Measurements from ENCODE around the gene OR5H6. TPM values are rescaled to one million over a fixed set of nuclear protein-coding genes. Genes with fewer than 3 reads are reported as not detected.
"Not testable (repeated sequence)": the region's sequence is repeated elsewhere in the genome, so short reads cannot be mapped to it uniquely, and the experiment has no call there.

Gene OR5H6
- not detected for total RNA-seq
- polyA plus RNA-seq (ENCODE audit: insufficient read depth in 1 of 8, insufficient read length in 8 of 8, low replicate concordance in 1 of 8): not detected
- long read RNA-seq, donor 1: 0 reads
- long read RNA-seq, donor 2: 0 reads
- long read RNA-seq, donor 3: 0 reads
- long read RNA-seq, donor 4: 0 reads
- long read RNA-seq, donor 5: 0 reads
- long read RNA-seq, donor 6: 0 reads
- long read RNA-seq, donor 7: 0 reads
- long read RNA-seq, donor 8: 0 reads
- long read RNA-seq, donor 9: 0 reads
- long read RNA-seq, donor 10: 0 reads
- long read RNA-seq, donor 11: 0 reads

GRCh38 chr3:98263944-98264343, at the start of gene OR5H6:
Gene OR5H6 (plus strand): TSS chr3:98264244. CDS start chr3:98264333, 89 bp downstream.
- H3K9me3 ChIP-seq (replicated peaks; ENCODE audit: control insufficient read depth, low read depth, low read length): peaks cover 5% of the 10 kb centered on the region
- H3K36me3 ChIP-seq (ENCODE audit: control insufficient read depth, insufficient read depth, low read length): no peaks in the 10 kb centered on the region
- no CpG with 5 or more reads among the region's 3 CpGs for WGBS (ENCODE audit: insufficient coverage)
- H3K27me3 ChIP-seq (ENCODE audit: control insufficient read depth, insufficient read depth, low read length): no peaks in the 10 kb centered on the region
- no peaks in the 10 kb centered on the region for H3K4me1 ChIP-seq (ENCODE audit: control insufficient read depth, insufficient read depth, low read length)
- no peak within 1 kb of the TSS for H3K27ac ChIP-seq (ENCODE audit: low read length)
- no peak for DNase-seq
- no peak within 1 kb of the TSS for H3K4me3 ChIP-seq (ENCODE audit: low read length)

GRCh38 chr3:98215051-98215450, 49.0 kb upstream of the OR5H6 start:
- DNase-seq: no peak
- 62% methylated on average over 3 of the region's 3 CpGs for WGBS (ENCODE audit: insufficient coverage)
- H3K36me3 ChIP-seq (ENCODE audit: control insufficient read depth, insufficient read depth, low read length): no peaks in the 10 kb centered on the region
- no peaks in the 10 kb centered on the region for H3K9me3 ChIP-seq (replicated peaks; ENCODE audit: control insufficient read depth, low read depth, low read length)
- no peaks in the 10 kb centered on the region for H3K4me1 ChIP-seq (ENCODE audit: control insufficient read depth, insufficient read depth, low read length)
- H3K27me3 ChIP-seq (ENCODE audit: control insufficient read depth, insufficient read depth, low read length): no peaks in the 10 kb centered on the region
- no peak overlapping the region for H3K4me3 ChIP-seq (ENCODE audit: low read length)
- H3K27ac ChIP-seq (ENCODE audit: low read length): no peak overlapping the region

GRCh38 chr3:98223907-98224672, 40.0 kb upstream of the OR5H6 start:
- Histone ChIP-seq H3K36me3 (ENCODE audit: control insufficient read depth, insufficient read depth, low read length) (no peaks in the 10 kb centered on the region), H3K9me3 (replicated peaks; ENCODE audit: control insufficient read depth, low read depth, low read length) (no peaks in the 10 kb centered on the region), H3K27me3 (ENCODE audit: control insufficient read depth, insufficient read depth, low read length) (no peaks in the 10 kb centered on the region), H3K4me3 (ENCODE audit: low read length) (no peak overlapping the region), H3K27ac (ENCODE audit: low read length) (no peak overlapping the region), H3K4me1 (ENCODE audit: control insufficient read depth, insufficient read depth, low read length) (no peaks in the 10 kb centered on the region)
- WGBS (ENCODE audit: insufficient coverage): 60% methylated on average over 1 of the region's 6 CpGs
- no peak for DNase-seq

DNA sequence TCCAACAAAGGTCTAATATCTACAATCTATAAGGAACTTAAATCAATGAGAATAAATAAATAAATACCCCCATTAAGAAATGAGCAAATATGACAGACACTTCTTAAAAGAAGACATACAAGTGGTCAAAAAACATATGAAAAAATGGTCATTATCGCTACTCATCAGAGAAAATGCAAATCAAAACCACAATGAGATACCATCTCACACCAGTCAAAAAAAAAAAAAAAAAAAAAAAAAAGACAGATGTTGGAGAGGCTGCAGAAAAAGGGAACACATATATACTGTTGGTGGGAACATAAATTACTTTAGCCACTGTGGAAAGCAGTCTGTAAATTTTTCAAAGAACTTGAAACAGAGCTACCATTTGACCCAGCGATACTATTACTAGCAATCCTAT, 31.6 kb upstream of the OR5H6 start:
- Histone ChIP-seq H3K4me1 (ENCODE audit: control insufficient read depth, insufficient read depth, low read length) (no peaks in the 10 kb centered on the region), H3K27ac (ENCODE audit: low read length) (no peak overlapping the region), H3K9me3 (replicated peaks; ENCODE audit: control insufficient read depth, low read depth, low read length) (no peaks in the 10 kb centered on the region), H3K4me3 (ENCODE audit: low read length) (no peak overlapping the region), H3K36me3 (ENCODE audit: control insufficient read depth, insufficient read depth, low read length) (no peaks in the 10 kb centered on the region), H3K27me3 (ENCODE audit: control insufficient read depth, insufficient read depth, low read length) (no peaks in the 10 kb centered on the region)
- no peak for DNase-seq
- no CpG with 5 or more reads among the region's 2 CpGs for WGBS (ENCODE audit: insufficient coverage)

DNA sequence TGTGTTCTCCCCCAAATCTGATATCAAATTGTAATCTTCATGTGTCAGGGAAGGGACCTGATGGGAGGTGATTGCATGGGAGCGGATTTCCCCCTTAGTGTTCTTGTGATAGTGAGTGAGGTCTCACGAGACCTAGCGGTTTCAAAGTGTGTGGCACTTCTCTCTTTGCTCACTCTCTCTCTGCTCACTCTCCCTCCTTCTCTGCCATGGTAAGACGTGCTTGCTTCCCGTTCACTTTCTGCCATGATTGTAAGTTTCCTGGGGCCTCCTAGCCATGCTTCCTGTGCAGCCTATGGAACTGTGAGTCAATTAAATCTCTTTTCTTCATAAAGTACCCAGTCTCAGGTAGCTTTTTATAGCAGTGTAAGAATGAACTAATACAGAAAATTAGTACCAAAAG, 30.6 kb upstream of the OR5H6 start:
- H3K4me1 ChIP-seq (ENCODE audit: control insufficient read depth, insufficient read depth, low read length): no peaks in the 10 kb centered on the region
- no peak for DNase-seq
- WGBS (ENCODE audit: insufficient coverage): 50% methylated on average over 4 of the region's 5 CpGs
- no peaks in the 10 kb centered on the region for H3K9me3 ChIP-seq (replicated peaks; ENCODE audit: control insufficient read depth, low read depth, low read length)
- H3K27ac ChIP-seq (ENCODE audit: low read length): no peak overlapping the region
- no peak overlapping the region for H3K4me3 ChIP-seq (ENCODE audit: low read length)
- no peaks in the 10 kb centered on the region for H3K36me3 ChIP-seq (ENCODE audit: control insufficient read depth, insufficient read depth, low read length)
- no peaks in the 10 kb centered on the region for H3K27me3 ChIP-seq (ENCODE audit: control insufficient read depth, insufficient read depth, low read length)

DNA sequence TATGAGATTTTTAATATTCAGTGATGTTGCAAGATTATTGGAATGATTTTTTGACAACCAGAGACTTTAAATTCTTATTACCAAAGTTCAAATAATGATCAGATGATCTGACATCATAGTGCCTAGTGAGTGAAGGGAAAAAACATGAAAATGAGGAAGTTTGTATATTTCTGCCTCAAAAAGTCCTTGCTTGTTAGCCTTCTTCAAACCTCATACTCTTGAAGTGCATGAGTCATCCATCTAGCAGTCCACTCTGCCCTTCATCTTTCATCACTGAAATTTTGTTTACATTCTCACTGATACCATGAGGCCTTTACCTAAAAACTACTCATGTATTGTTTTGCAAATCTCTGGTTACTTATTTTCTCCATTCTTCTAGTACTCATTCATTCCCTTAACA, 23.9 kb upstream of the OR5H6 start:
- H3K27ac ChIP-seq (ENCODE audit: low read length): no peak overlapping the region
- H3K9me3 ChIP-seq (replicated peaks; ENCODE audit: control insufficient read depth, low read depth, low read length): no peaks in the 10 kb centered on the region
- no peaks in the 10 kb centered on the region for H3K4me1 ChIP-seq (ENCODE audit: control insufficient read depth, insufficient read depth, low read length)
- H3K27me3 ChIP-seq (ENCODE audit: control insufficient read depth, insufficient read depth, low read length): no peaks in the 10 kb centered on the region
- no peak for DNase-seq
- H3K4me3 ChIP-seq (ENCODE audit: low read length): no peak overlapping the region
- no peaks in the 10 kb centered on the region for H3K36me3 ChIP-seq (ENCODE audit: control insufficient read depth, insufficient read depth, low read length)

DNA sequence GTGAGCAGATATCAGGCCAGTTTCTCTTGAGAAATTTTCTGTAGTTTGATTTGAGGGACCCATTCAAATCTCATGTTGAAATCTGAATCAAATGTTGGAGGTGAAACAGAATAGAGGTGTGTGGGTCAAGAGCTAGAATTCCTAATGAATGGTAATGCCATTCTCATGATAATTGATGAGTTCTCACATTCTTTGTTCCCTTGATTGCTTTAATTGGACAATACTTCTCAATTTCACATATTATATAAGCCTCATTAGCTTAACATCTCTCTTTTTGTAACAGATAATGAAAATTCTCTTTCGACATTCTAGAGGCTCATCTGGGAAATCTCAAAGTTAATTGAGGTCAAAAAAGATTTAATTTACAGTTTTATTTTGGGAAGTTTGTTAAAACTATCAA, 21.9 kb upstream of the OR5H6 start:
- Histone ChIP-seq H3K27me3 (ENCODE audit: control insufficient read depth, insufficient read depth, low read length) (no peaks in the 10 kb centered on the region), H3K9me3 (replicated peaks; ENCODE audit: control insufficient read depth, low read depth, low read length) (no peaks in the 10 kb centered on the region), H3K27ac (ENCODE audit: low read length) (no peak overlapping the region), H3K4me3 (ENCODE audit: low read length) (no peak overlapping the region), H3K36me3 (ENCODE audit: control insufficient read depth, insufficient read depth, low read length) (no peaks in the 10 kb centered on the region), H3K4me1 (ENCODE audit: control insufficient read depth, insufficient read depth, low read length) (no peaks in the 10 kb centered on the region)
- no CpG with 5 or more reads among the region's 1 CpG for WGBS (ENCODE audit: insufficient coverage)
- DNase-seq: no peak

DNA sequence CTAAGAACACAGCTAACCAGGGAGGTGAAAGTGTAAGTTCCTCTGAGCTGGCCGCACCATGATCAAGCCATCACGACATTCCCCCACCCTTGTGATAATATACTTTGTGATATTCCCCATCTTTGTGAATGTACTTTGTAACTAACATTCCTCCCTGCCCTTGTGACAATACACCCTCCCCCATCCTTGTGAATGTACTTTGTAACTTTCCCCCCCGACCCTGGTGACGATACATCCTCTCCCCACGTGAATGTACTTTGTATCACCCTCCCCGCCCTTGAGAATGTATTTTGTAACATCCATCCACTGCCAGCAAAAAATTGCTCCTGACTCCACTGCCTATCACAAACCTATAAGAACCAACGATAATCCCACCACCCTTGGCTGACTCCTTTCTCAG, 20.2 kb upstream of the OR5H6 start:
- no peaks in the 10 kb centered on the region for H3K27me3 ChIP-seq (ENCODE audit: control insufficient read depth, insufficient read depth, low read length)
- H3K4me3 ChIP-seq (ENCODE audit: low read length): no peak overlapping the region
- WGBS (ENCODE audit: insufficient coverage): 58% methylated on average over 5 of the region's 7 CpGs
- no peaks in the 10 kb centered on the region for H3K4me1 ChIP-seq (ENCODE audit: control insufficient read depth, insufficient read depth, low read length)
- H3K9me3 ChIP-seq (replicated peaks; ENCODE audit: control insufficient read depth, low read depth, low read length): no peaks in the 10 kb centered on the region
- DNase-seq: no peak
- H3K36me3 ChIP-seq (ENCODE audit: control insufficient read depth, insufficient read depth, low read length): no peaks in the 10 kb centered on the region
- no peak overlapping the region for H3K27ac ChIP-seq (ENCODE audit: low read length)

- Histone ChIP-seq H3K36me3 (ENCODE audit: control insufficient read depth, insufficient read depth, low read length) (no peaks in the 10 kb centered on the region), H3K27ac (ENCODE audit: low read length) (no peak overlapping the region), H3K4me3 (ENCODE audit: low read length) (no peak overlapping the region), H3K9me3 (replicated peaks; ENCODE audit: control insufficient read depth, low read depth, low read length) (no peaks in the 10 kb centered on the region), H3K27me3 (ENCODE audit: control insufficient read depth, insufficient read depth, low read length) (no peaks in the 10 kb centered on the region), H3K4me1 (ENCODE audit: control insufficient read depth, insufficient read depth, low read length) (no peaks in the 10 kb centered on the region)
- DNase-seq: no peak
- WGBS (ENCODE audit: insufficient coverage): 88% methylated on average over 8 of the region's 10 CpGs
These were observed 17.9 kb upstream of the OR5H6 start for GRCh38 chr3:98246142-98246541.

DNA sequence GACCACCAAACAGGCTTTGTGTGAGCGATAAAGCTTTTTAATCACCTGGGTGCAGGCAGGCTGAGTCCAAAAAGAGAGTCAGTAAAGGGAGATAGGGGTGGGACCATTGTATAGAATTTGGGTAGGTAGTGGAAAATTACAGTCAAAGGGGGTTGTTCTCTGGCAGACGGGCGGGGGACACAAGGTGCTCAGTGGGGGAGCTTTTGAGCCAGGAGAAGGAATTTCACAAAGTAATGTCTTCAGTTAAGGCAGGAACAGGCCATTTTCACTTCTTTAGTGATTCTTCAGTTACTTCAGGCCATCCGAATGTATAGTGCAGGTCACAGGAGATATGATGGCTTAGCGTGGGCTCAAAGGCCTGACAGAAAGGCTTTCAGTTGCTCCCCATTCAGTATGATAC, 8.0 kb upstream of the OR5H6 start:
- not testable (repeated sequence) for H3K4me1 ChIP-seq (ENCODE audit: control insufficient read depth, insufficient read depth, low read length); H3K27ac ChIP-seq (ENCODE audit: low read length); H3K4me3 ChIP-seq (ENCODE audit: low read length); DNase-seq; H3K36me3 ChIP-seq (ENCODE audit: control insufficient read depth, insufficient read depth, low read length); H3K27me3 ChIP-seq (ENCODE audit: control insufficient read depth, insufficient read depth, low read length); H3K9me3 ChIP-seq (replicated peaks; ENCODE audit: control insufficient read depth, low read depth, low read length)
- 74% methylated on average over 5 of the region's 5 CpGs for WGBS (ENCODE audit: insufficient coverage)

Data from muscle of leg (tissue), 16 donors.